ENCODE measurements around the gene CPB1.

Gene CPB1

DNA sequence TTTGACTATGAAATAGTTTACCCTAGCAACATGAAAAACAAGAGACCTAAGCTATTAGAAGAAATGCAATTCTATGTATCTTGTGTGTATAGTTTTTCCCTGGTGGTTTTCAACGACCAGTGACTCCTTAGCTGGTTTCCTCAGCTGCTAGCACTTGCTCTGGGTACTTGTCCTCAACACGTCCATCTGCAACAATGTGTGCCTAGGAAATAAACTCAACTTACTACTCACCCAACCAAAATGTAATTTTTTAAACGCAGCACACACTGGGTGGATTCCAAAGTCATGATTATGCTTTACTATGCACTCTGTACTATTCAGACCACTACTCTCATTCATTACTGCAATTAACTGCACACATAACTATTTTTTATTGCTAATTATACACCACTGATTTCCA lies 68.5 kb downstream of the CPB1 start:
- no peak for DNase-seq (ENCODE audit: low read depth)
- H3K4me3 ChIP-seq (ENCODE audit: low read length), result no peak overlapping the region
- no peak for TF ChIP-seq CTCF (conservative IDR thresholded peaks at IDR 0.05; ENCODE audit: low read depth, low read length)

GRCh38 chr3:148901987-148902791 lies 74.6 kb downstream of the CPB1 start:
- H3K4me3 ChIP-seq (ENCODE audit: low read length), result no peak overlapping the region
- peak; percentile 74 for DNase-seq (ENCODE audit: low read depth)
- TF ChIP-seq CTCF (conservative IDR thresholded peaks at IDR 0.05; ENCODE audit: low read depth, low read length), result no peak

DNA sequence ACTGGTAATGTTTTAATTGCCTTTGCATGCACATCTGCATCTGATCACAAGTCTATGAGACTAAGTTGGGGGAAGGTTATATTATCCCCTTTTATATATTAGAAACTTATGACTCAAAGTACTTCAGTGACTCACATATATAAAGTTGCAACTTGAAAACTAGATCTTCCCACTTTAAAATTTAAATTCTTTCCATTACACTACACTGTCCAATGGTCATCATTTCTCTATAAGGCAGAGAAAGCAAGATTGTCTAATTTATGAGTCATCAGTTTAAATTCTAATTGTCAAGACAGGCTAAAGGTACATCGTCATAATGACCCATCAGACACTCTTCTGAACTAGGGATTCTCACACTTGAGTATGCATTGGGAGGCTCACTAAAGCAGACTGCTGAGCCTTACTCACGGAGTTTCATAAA lies 75.4 kb downstream of the CPB1 start:
- H3K4me3 ChIP-seq (ENCODE audit: low read length), result no peak overlapping the region
- TF ChIP-seq CTCF (conservative IDR thresholded peaks at IDR 0.05; ENCODE audit: low read depth, low read length), result no peak
- DNase-seq (ENCODE audit: low read depth), result no peak

DNA sequence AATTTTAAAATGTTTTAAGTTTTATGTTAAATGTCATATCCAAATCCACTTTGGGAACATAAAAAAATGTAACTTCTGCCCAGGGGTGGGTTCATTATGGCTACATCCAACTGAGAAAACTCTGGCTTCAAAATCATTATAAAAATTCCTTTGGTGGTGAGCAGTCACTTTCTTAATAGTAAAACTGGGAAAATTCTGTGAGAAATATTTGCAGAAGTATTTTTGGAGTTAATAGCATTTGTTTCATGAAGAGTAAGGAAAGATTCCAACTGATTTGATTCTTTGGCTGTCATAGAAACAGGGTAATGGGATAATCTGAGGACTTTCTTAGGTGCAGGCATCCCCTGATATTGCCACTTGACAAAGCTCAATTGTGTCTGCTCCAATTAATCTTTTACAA lies 76.3 kb downstream of the CPB1 start:
- DNase-seq (ENCODE audit: low read depth), result no peak
- H3K4me3 ChIP-seq (ENCODE audit: low read length), result no peak overlapping the region
- no peak for TF ChIP-seq CTCF (conservative IDR thresholded peaks at IDR 0.05; ENCODE audit: low read depth, low read length)

DNA sequence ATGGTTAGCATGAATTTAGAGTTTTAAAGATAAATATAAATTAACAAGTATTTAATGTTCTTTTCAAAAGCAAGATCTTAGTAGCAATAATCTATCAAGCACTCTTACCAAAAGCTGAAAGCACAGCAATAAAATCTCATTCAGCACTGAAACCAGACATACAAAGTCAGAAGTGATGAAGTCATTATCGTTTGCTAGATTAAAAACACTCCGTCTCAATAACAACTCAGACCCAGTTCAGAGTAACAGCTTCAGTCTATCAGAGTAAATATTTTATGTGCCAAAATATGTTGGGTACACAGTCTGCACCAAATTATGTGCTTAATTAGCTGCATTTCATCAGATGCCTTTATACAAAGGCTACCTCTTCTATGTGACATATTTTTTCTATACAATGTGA lies 79.1 kb downstream of the CPB1 start:
- DNase-seq (ENCODE audit: low read depth), result no peak

More for the DNA sequence above, 79.1 kb downstream of the CPB1 start:
- no peak overlapping the region for H3K4me3 ChIP-seq (ENCODE audit: low read length)
- no peak for TF ChIP-seq CTCF (conservative IDR thresholded peaks at IDR 0.05; ENCODE audit: low read depth, low read length)
